ENCODE measurements around the gene AACS. TPM values are rescaled to one million over a fixed set of nuclear protein-coding genes. Genes with fewer than 3 reads are reported as not detected.
"Not testable (repeated sequence)": the region's sequence is repeated elsewhere in the genome, so short reads cannot be mapped to it uniquely, and the experiment has no call there.

Gene AACS
- polyA plus RNA-seq, 10 donors = 17.5 to 37.5 (median 28.5) TPM

- no peak for DNase-seq
Measured at GRCh38 chr12:125090437-125090836, 25.2 kb downstream of the AACS start.

- no peak for DNase-seq
Measured at GRCh38 chr12:125091401-125091800, 26.2 kb downstream of the AACS start.

- DNase-seq = peak in 1 of 3 donors; percentile 10
Measured at GRCh38 chr12:125092108-125092871, 27.1 kb downstream of the AACS start.

GRCh38 chr12:125092872-125093680 is 27.8 kb downstream of the AACS start:
- peak in 1 of 3 donors; percentile 30 for DNase-seq

GRCh38 chr12:125093681-125094330 is 28.6 kb downstream of the AACS start:
- DNase-seq = no peak

- DNase-seq = no peak
Measured at GRCh38 chr12:125096894-125097293, 31.7 kb downstream of the AACS start.

- DNase-seq = no peak
Measured at GRCh38 chr12:125097427-125097826, 32.2 kb downstream of the AACS start.

- no peak for DNase-seq
Measured at GRCh38 chr12:125098676-125099408, 33.6 kb downstream of the AACS start.

GRCh38 chr12:125099409-125099782 is 34.2 kb downstream of the AACS start:
- DNase-seq = no peak

- no peak for DNase-seq
Measured at GRCh38 chr12:125100551-125101434, 35.6 kb downstream of the AACS start.

GRCh38 chr12:125104982-125105381 is 39.7 kb downstream of the AACS start:
- no peak for DNase-seq

- DNase-seq = no peak
Measured at GRCh38 chr12:125105600-125105999, 40.4 kb downstream of the AACS start.

- peak in 1 of 3 donors; percentile 19 for DNase-seq
Measured at GRCh38 chr12:125110641-125111360, 45.6 kb downstream of the AACS start.

GRCh38 chr12:125111403-125111802 is 46.2 kb downstream of the AACS start:
- no peak for DNase-seq

- not testable (repeated sequence) for DNase-seq
Measured at GRCh38 chr12:125112614-125113013, 47.4 kb downstream of the AACS start.

- DNase-seq = no peak
Measured at GRCh38 chr12:125113263-125113662, 48.0 kb downstream of the AACS start.

GRCh38 chr12:125113789-125114188 is 48.6 kb downstream of the AACS start:
- no peak for DNase-seq

GRCh38 chr12:125114365-125115141 is 49.3 kb downstream of the AACS start:
- DNase-seq = no peak

GRCh38 chr12:125120566-125120965 is 55.3 kb downstream of the AACS start:
- no peak for DNase-seq
